Neural crest cell (in vitro differentiated cells): ENCODE results near the gene ADAMTS9. TPM values are rescaled to one million over a fixed set of nuclear protein-coding genes. Genes with fewer than 3 reads are reported as not detected.

Source experiments
- DNase-seq: peaks from one replicate; pipeline ENCODE4 v3.0.0; 2021; ENCODE audit warnings: low read depth, mixed read lengths, low spot score
- H3K27ac Mint-ChIP-seq: one replicate; pipeline ENCODE4 v1.8.0; 2021; ENCODE audit warnings: mild to moderate bottlenecking, mixed read lengths; ENCODE audit not compliant: unreplicated experiment
- H3K27me3 Mint-ChIP-seq: 2 replicates; pipeline ENCODE4 v1.8.0; 2021; ENCODE audit warnings: low read depth, mild to moderate bottlenecking, mixed read lengths
- H3K36me3 Mint-ChIP-seq: 2 replicates; pipeline ENCODE4 v1.8.0; 2021; ENCODE audit warnings: low read depth, mild to moderate bottlenecking, mixed read lengths
- H3K4me1 Mint-ChIP-seq: 2 replicates; pipeline ENCODE4 v1.8.0; 2021; ENCODE audit warnings: mixed read lengths
- H3K4me3 Mint-ChIP-seq: one replicate; pipeline ENCODE4 v1.8.0; 2021; ENCODE audit warnings: mild to moderate bottlenecking, mixed read lengths
- H3K9me3 Mint-ChIP-seq: 2 replicates; pipeline ENCODE4 v1.8.0; 2021; ENCODE audit warnings: mixed read lengths
- CTCF ChIP-seq: fragments of 200-600 bp; sonication (generic); conservative IDR thresholded peaks from 2 replicates; pipeline ENCODE4 v1.5.0; 2021; ENCODE audit warnings: antibody characterized with exemption, mild to moderate bottlenecking
- total RNA-seq: library from RNA; stranded (reverse); gene quantifications from 2 replicates; pipeline ENCODE4 v1.2.1, GENCODE V29; 2021

ADAMTS9 gene
- total RNA-seq, 1 donor from 2014 or later: 15.1 TPM

GRCh38 chr3:64668582-64669510 is 19.0 kb downstream of the ADAMTS9 start:
- no peak for TF ChIP-seq CTCF
- Mint-ChIP-seq H3K27me3 (no peaks in the 10 kb centered on the region), H3K4me1 (peaks cover 9% of the 10 kb centered on the region), H3K9me3 (peaks cover 3% of the 10 kb centered on the region), H3K27ac (no peak overlapping the region), H3K4me3 (no peak overlapping the region), H3K36me3 (peaks cover 2% of the 10 kb centered on the region)
- no peak for DNase-seq

- Mint-ChIP-seq H3K9me3 (peaks cover 3% of the 10 kb centered on the region), H3K36me3 (peaks cover 2% of the 10 kb centered on the region), H3K4me3 (no peak overlapping the region), H3K4me1 (peaks cover 9% of the 10 kb centered on the region), H3K27me3 (no peaks in the 10 kb centered on the region), H3K27ac (no peak overlapping the region)
- DNase-seq: no peak
- peak; percentile 13 for TF ChIP-seq CTCF
Observed at GRCh38 chr3:64667887-64668581, 19.8 kb downstream of the ADAMTS9 start.

GRCh38 chr3:64667138-64667537 is 20.7 kb downstream of the ADAMTS9 start:
- no peak overlapping the region for H3K4me3 Mint-ChIP-seq
- peaks cover 9% of the 10 kb centered on the region for H3K4me1 Mint-ChIP-seq
- H3K9me3 Mint-ChIP-seq: peaks cover 3% of the 10 kb centered on the region
- no peak overlapping the region for H3K27ac Mint-ChIP-seq
- H3K27me3 Mint-ChIP-seq: no peaks in the 10 kb centered on the region
- peaks cover 4% of the 10 kb centered on the region for H3K36me3 Mint-ChIP-seq
- TF ChIP-seq CTCF: no peak
- DNase-seq: no peak

GRCh38 chr3:64666171-64666588 is 21.6 kb downstream of the ADAMTS9 start:
- Mint-ChIP-seq H3K9me3 (peaks cover 3% of the 10 kb centered on the region), H3K27me3 (no peaks in the 10 kb centered on the region), H3K4me1 (peaks cover 9% of the 10 kb centered on the region), H3K4me3 (no peak overlapping the region), H3K27ac (no peak overlapping the region), H3K36me3 (peaks cover 7% of the 10 kb centered on the region)
- no peak for DNase-seq
- no peak for TF ChIP-seq CTCF

GRCh38 chr3:64664397-64664796 is 23.4 kb downstream of the ADAMTS9 start:
- H3K27ac Mint-ChIP-seq: no peak overlapping the region
- DNase-seq: no peak
- H3K9me3 Mint-ChIP-seq: peaks cover 3% of the 10 kb centered on the region
- H3K4me3 Mint-ChIP-seq: no peak overlapping the region
- no peak for TF ChIP-seq CTCF
- H3K4me1 Mint-ChIP-seq: peaks cover 15% of the 10 kb centered on the region
- peaks cover 7% of the 10 kb centered on the region for H3K36me3 Mint-ChIP-seq
- no peaks in the 10 kb centered on the region for H3K27me3 Mint-ChIP-seq
